GM12878 (cell line): Measurements from ENCODE around the gene CASP10. TPM values are rescaled to one million over a fixed set of nuclear protein-coding genes. Genes with fewer than 3 reads are reported as not detected.

Experiments used
- ATAC-seq: fragments of 200-7000 bp; cut with Tn5 transposase; 3 replicates; pipeline ENCODE4 v1.9.1; 2020; ENCODE audit warnings: mild to moderate bottlenecking, moderate library complexity
- BruUV-seq: library from RNA; stranded (reverse); fragments of 400-500 nt; replicated peaks from 2 replicates; lab custom pipeline; 2021; lab: Mats Ljungman, UMichigan
- CTCF ChIA-PET: fragments of 300-600 bp; sonication (Branson Sonifier 250); formaldehyde crosslinking; extraction: SDS; loops from one replicate; lab custom pipeline; 2021; ENCODE audit warnings: inconsistent platforms; lab: Yijun Ruan, JAX
- POLR2A ChIA-PET: fragments of 350-600 bp; formaldehyde crosslinking; extraction: SDS; loops from one replicate; lab custom pipeline; 2021; ENCODE audit warnings: inconsistent platforms; lab: Charles Lee
- RAD21 ChIA-PET: fragments of 300-600 bp; sonication (Branson Sonifier 250); formaldehyde crosslinking; loops from one replicate; lab custom pipeline; 2023; ENCODE audit warnings: antibody characterized with exemption; ENCODE audit not compliant: unreplicated experiment; lab: Charles Lee
- SMC1A ChIA-PET: fragments of 300-600 bp; sonication (Branson Sonifier 250); formaldehyde crosslinking; loops from one replicate; lab custom pipeline; 2023; ENCODE audit not compliant: unreplicated experiment, uncharacterized antibody; lab: Charles Lee
- DNase-seq: peaks from one replicate; pipeline ENCODE4 v3.0.0-alpha.2; 2011; ENCODE audit warnings: low read depth, low spot score
- FAIRE-seq: peaks from 3 replicates; lab custom pipeline; 2011; peaks lifted over from hg19 to GRCh38; lab: Jason Lieb, UNC
- H2AFZ ChIP-seq: 2 replicates; pipeline ENCODE4 v1.6.0; 2011; ENCODE audit warnings: low read depth, low read length, control low read depth; ENCODE audit not compliant: control insufficient read depth
- H3K27ac ChIP-seq: 2 replicates; pipeline ENCODE4 v1.5.1; 2011; ENCODE audit warnings: control low read depth; ENCODE audit not compliant: control insufficient read depth, insufficient read depth
- H3K27me3 ChIP-seq, 2 experiments: replicated peaks in 1 of 2; 2 replicates each; pipeline versions ENCODE4 v1.6.0 to v1.6.1; 2011; ENCODE audit warnings: low read length in 1 of 2; ENCODE audit not compliant: control insufficient read depth in 2 of 2, insufficient read depth in 2 of 2
- H3K36me3 ChIP-seq, 2 experiments: 2 replicates each; pipeline ENCODE4 v1.5.1; 2011; ENCODE audit warnings: low read length in 1 of 2; ENCODE audit not compliant: control insufficient read depth in 2 of 2, insufficient read depth in 2 of 2
- H3K4me1 ChIP-seq: 2 replicates; pipeline ENCODE4 v1.6.1; 2011; ENCODE audit warnings: mild to moderate bottlenecking, low read length, moderate library complexity, mixed read lengths; ENCODE audit not compliant: control insufficient read depth, insufficient read depth
- H3K4me2 ChIP-seq: 2 replicates; pipeline ENCODE4 v1.6.0; 2011; ENCODE audit warnings: control low read depth; ENCODE audit not compliant: control insufficient read depth, insufficient read depth
- H3K4me3 ChIP-seq: fragments of 200-600 bp; sonication (generic); 2 replicates; pipeline ENCODE4 v1.5.1; 2016
- H3K79me2 ChIP-seq: 2 replicates; pipeline ENCODE4 v1.6.0; 2011; ENCODE audit warnings: low read length; ENCODE audit not compliant: control insufficient read depth, insufficient read depth
- H3K9ac ChIP-seq: 2 replicates; pipeline ENCODE4 v1.8.0; 2011; ENCODE audit warnings: low read length, control low read depth, mixed read lengths; ENCODE audit not compliant: control insufficient read depth, insufficient read depth
- H3K9me3 ChIP-seq: replicated peaks from 3 replicates; pipeline ENCODE4 v1.5.1; 2011; ENCODE audit warnings: mild to moderate bottlenecking, low read length; ENCODE audit not compliant: control insufficient read depth, insufficient read depth
- H4K20me1 ChIP-seq: 2 replicates; pipeline ENCODE4 v1.6.0; 2011; ENCODE audit not compliant: control insufficient read depth, insufficient read depth
- ASH2L ChIP-seq: fragments of 300-600, 200-600 bp; sonication (generic); IDR thresholded peaks from 2 replicates; pipeline ENCODE4 v1.6.1; 2017; ENCODE audit warnings: low read depth, mild to moderate bottlenecking, borderline replicate concordance
- ATF2 ChIP-seq: IDR thresholded peaks from 2 replicates; pipeline ENCODE4 v1.6.1; 2012; ENCODE audit warnings: low read length, inconsistent platforms
- CBFB ChIP-seq: IDR thresholded peaks from 2 replicates; pipeline ENCODE4 v1.6.1; 2016; ENCODE audit warnings: antibody characterized with exemption, low read depth
- E2F8 ChIP-seq: fragments of 450-650 bp; IDR thresholded peaks from 2 replicates; pipeline ENCODE4 v1.6.1; 2018; ENCODE audit warnings: mild to moderate bottlenecking, low read depth, moderate library complexity; ENCODE audit not compliant: partially characterized antibody
- FOXM1 ChIP-seq: IDR thresholded peaks from 2 replicates; pipeline ENCODE4 v1.6.1; 2012; ENCODE audit warnings: low read depth, mild to moderate bottlenecking, inconsistent platforms, low read length, moderate library complexity
- IKZF2 ChIP-seq, 2 experiments: fragments of 450-650 bp; IDR thresholded peaks; 2 replicates each; pipeline ENCODE4 v1.6.1; 2017; ENCODE audit warnings: mild to moderate bottlenecking in 2 of 2, moderate library complexity in 2 of 2
- MAX ChIP-seq: IDR thresholded peaks from 2 replicates; pipeline ENCODE4 v1.6.1; 2012; ENCODE audit warnings: low read depth, low read length, improper control_type of control experiment
- MTA2 ChIP-seq: fragments of 450-650 bp; IDR thresholded peaks from 2 replicates; pipeline ENCODE4 v1.6.1; 2016; ENCODE audit warnings: low read depth, mild to moderate bottlenecking, moderate library complexity
- MTA3 ChIP-seq: IDR thresholded peaks from 2 replicates; pipeline ENCODE4 v1.6.1; 2012; ENCODE audit warnings: low read length, inconsistent platforms, borderline replicate concordance
- NRF1 ChIP-seq: conservative IDR thresholded peaks from 2 replicates; pipeline ENCODE4 v1.6.1; 2011; ENCODE audit warnings: mild to moderate bottlenecking, low read depth, low read length, improper control_type of control experiment
- PKNOX1 ChIP-seq: fragments of 450-650 bp; IDR thresholded peaks from 2 replicates; pipeline ENCODE4 v1.6.1; 2016; ENCODE audit warnings: mild to moderate bottlenecking
- POU2F2 ChIP-seq: IDR thresholded peaks from 3 replicates; pipeline ENCODE4 v1.6.1; 2011; ENCODE audit warnings: low read depth, mild to moderate bottlenecking, low read length, borderline replicate concordance
- ZBTB11 ChIP-seq: fragments of 450-650 bp; formaldehyde crosslinking; IDR thresholded peaks from 2 replicates; pipeline ENCODE4 v1.5.0; 2022; ENCODE audit warnings: mild to moderate bottlenecking, missing genetic modification characterization
- WGBS: methylation state at CpG from one replicate; pipeline ENCODE4 v1.1.6; 2016; ENCODE audit warnings: low lambda C conversion rate; ENCODE audit not compliant: insufficient replicate concordance, insufficient coverage; ENCODE audit errors: missing lambda C conversion rate; 5-methylcytosine and 5-hydroxymethylcytosine counted together
- in situ Hi-C: fragments of 300-500 bp; cut with MboI; formaldehyde crosslinking; loops from 9 replicates; pipeline ENCODE4 v1.14.3; 2018; ENCODE audit warnings: mixed read lengths
- intact Hi-C: fragments of 100-400 bp; cut with micrococcal nuclease; formaldehyde crosslinking; loops from one replicate; pipeline ENCODE4 v1.14.2; 2022; ENCODE audit not compliant: unreplicated experiment
- polyA plus RNA-seq, 11 experiments: library from polyadenylated mRNA; depleted of rRNA in 4 of 11; unstranded in 6 of 11; stranded (reverse) in 5 of 11; fragments of >200 nt; fragmentation: Nextera tagmentation in 4 of 11; fragmentation: Illumina TruSeq in 1 of 11; extraction: Ambion mirVana in 4 of 11; extraction: Trizol in 1 of 11; gene quantifications; 1 replicate in 1 of 11; 2 replicates in 10 of 11; pipeline versions ENCODE4 v1.2.1 to v1.2.3, GENCODE V29; 2011 to 2016; ENCODE audit warnings: inconsistent platforms in 2 of 11, missing spikeins in 2 of 11, low read depth in 1 of 11
- total RNA-seq, 4 experiments: library from RNA; depleted of rRNA in 3 of 4; stranded (reverse); fragments of >200 nt in 3 of 4; fragmentation: Illumina TruSeq in 1 of 4; extraction: Trizol in 1 of 4; gene quantifications; 2 replicates each; pipeline versions ENCODE4 v1.2.1 to v1.2.3, GENCODE V29; 2013 to 2021

CASP10 gene
- total and polyA plus RNA-seq, 10 of the 15 experiments (the other 5 are each of a cell fraction or from before 2014, with no cell fraction given) = 7.2 to 14.1 (median 10.8) TPM

- SMC1A ChIA-PET = interaction anchor here (0.6 to 10.5 kb wide), 15 partner anchors 8 to 476 kb away, joined by 3 to 87 read pairs (median 5); partner anchors contain the start of gene CASP10
- WGBS = 92% methylated on average over 2 of the region's 2 CpGs
- H3K27ac ChIP-seq = no peak overlapping the region
- no peaks in the 10 kb centered on the region for H4K20me1 ChIP-seq
- peaks cover 9% of the 10 kb centered on the region for H3K79me2 ChIP-seq
- in situ Hi-C loops (no loop called here), intact Hi-C loops (loop anchor here (10.0 kb wide), 1 partner anchor 381 kb away; the partner anchor contains the start of gene TMEM237)
- H3K4me1 ChIP-seq = peaks cover 20% of the 10 kb centered on the region
- ATAC-seq = peak; percentile 37
- CTCF ChIA-PET = interaction anchor here (0.7 to 7.1 kb wide), 10 partner anchors 11 to 188 kb away, joined by 3 to 85 read pairs (median 10); partner anchors contain the start of genes CASP10, STRADB and TRAK2
- RAD21 ChIA-PET = interaction anchor here (0.9 to 5.5 kb wide), 7 partner anchors 10 to 195 kb away, joined by 3 to 41 read pairs (median 12); partner anchors contain the start of gene CASP10
- peaks cover 2 to 4% of the 10 kb centered on the region in 2 experiments; a peak in 3 of 4 replicates for H3K36me3 ChIP-seq
- no peak overlapping the region for H2AFZ ChIP-seq
- no peaks in the 10 kb centered on the region for H3K27me3 ChIP-seq
- no TSS peak for BruUV-seq
- peak; percentile 27 for FAIRE-seq
- DNase-seq = no peak
- H3K4me2 ChIP-seq = no peak overlapping the region
- no peaks in the 10 kb centered on the region for H3K9me3 ChIP-seq
- no peak overlapping the region for H3K9ac ChIP-seq
- H3K4me3 ChIP-seq = no peak overlapping the region
- POLR2A ChIA-PET = interaction anchor here (0.5 to 2.5 kb wide), 4 partner anchors 10 to 81 kb away, joined by 3 to 11 read pairs (median 5); no protein-coding TSS in a partner anchor
- TF ChIP-seq E2F8 = no peak
- TF ChIP-seq PKNOX1 = peak; percentile 89
- TF ChIP-seq ATF2 = 0 out of 2 replicates have a peak, but pooled peaks have one; percentile 28
- TF ChIP-seq FOXM1 = no peak
- no peak for TF ChIP-seq MTA2
- TF ChIP-seq POU2F2 = 0 out of 3 replicates have a peak, but pooled peaks have one; percentile 14
- no peak for TF ChIP-seq ASH2L
- TF ChIP-seq ZBTB11 = no peak
- no peak for TF ChIP-seq MAX
- no peak for TF ChIP-seq NRF1
- TF ChIP-seq MTA3 = no peak
- no peak for TF ChIP-seq IKZF2 (IDR thresholded peaks at IDR 0.05)
- no peak for TF ChIP-seq CBFB
Measured at GRCh38 chr2:201263779-201264178, 80.8 kb downstream of the CASP10 start.
